ENCODE measurements around the gene ATP9B. TPM values are rescaled to one million over a fixed set of nuclear protein-coding genes. Genes with fewer than 3 reads are reported as not detected.

Gene ATP9B
- total RNA-seq, 1 experiment from 2014 or later = 8.6 TPM

DNA sequence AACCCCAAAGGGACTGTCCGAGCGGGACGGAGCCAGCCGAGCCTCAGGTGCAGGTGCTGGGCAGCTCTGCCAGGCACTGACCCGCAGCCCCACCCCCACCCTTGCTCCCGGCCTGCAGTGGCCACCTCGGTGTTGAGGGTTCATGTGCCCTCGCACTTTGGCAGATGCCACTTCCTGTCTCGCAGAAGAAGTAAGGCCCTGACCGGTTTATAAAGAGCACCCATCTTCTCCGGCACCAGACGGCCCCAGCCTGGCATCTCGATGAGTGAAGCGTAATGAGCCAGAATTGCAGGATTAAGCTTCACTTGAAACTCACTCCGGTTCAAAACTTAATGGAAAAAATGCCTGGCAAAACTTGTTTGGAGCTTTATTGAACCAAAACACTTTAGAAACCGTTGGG lies 315.6 kb downstream of the ATP9B start:
- POLR2A ChIA-PET (ENCODE audit: unreplicated experiment) = no interaction called here
- TF ChIP-seq CTCF (conservative IDR thresholded peaks at IDR 0.05) (no peak), EZH2 (IDR thresholded peaks at IDR 0.05; ENCODE audit: low read depth) (no peak)
- no peak for DNase-seq

DNA sequence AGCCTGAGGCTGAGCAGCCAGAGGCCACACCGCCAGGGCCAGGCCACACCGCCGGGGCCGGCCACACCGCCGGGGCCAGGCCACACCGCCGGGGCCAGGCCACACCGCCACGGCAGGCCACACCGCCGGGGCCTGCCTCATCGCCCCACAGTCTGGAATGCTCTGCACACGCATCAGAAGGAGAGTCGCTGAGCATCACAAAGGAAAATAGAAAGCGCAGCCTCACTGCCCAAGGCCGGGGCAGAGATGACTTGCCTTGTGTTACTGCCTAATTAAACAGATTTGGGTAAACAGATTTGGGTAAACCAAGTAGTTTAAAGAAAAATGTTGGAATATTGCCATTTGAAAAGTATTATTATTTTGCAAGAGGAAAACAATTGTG lies 316.1 kb downstream of the ATP9B start:
- Histone ChIP-seq H3K36me3 (ENCODE audit: low read depth) (no peaks in the 10 kb centered on the region), H3K4me3 (no peak overlapping the region), H3K9me2 (ENCODE audit: insufficient read depth) (no peaks in the 10 kb centered on the region), H3F3A (ENCODE audit: insufficient read depth, low read depth) (no peaks in the 10 kb centered on the region), H3K27me3 (ENCODE audit: insufficient read depth, low read depth) (peaks cover 55% of the 10 kb centered on the region), H3K27ac (no peak overlapping the region), H3K9me3 (ENCODE audit: insufficient read depth, low read depth) (no peaks in the 10 kb centered on the region), H2AFZ (no peak overlapping the region), H4K20me1 (ENCODE audit: insufficient read depth) (no peaks in the 10 kb centered on the region; the same call in 1 of the 2 replicates), H3K4me1 (replicated peaks; ENCODE audit: insufficient read depth) (no peaks in the 10 kb centered on the region), H3K4me2 (no peak overlapping the region), H3K79me2 (ENCODE audit: low read depth) (no peaks in the 10 kb centered on the region)
- intact Hi-C loops (cut with micrococcal nuclease; ENCODE audit: unreplicated experiment) = no loop called here
- BruUV-seq (replicated peaks) = no TSS peak
- ChIA-PET POLR2A (ENCODE audit: unreplicated experiment) (no interaction called here), CTCF (no interaction called here)
- TF ChIP-seq CTCF (conservative IDR thresholded peaks at IDR 0.05) (no peak), EZH2 (IDR thresholded peaks at IDR 0.05; ENCODE audit: low read depth) (no peak)
- DNase-seq = no peak

More for the DNA sequence above, 315.6 kb downstream of the ATP9B start:
- Histone ChIP-seq H3K4me1 (replicated peaks; ENCODE audit: insufficient read depth) (no peaks in the 10 kb centered on the region), H3K27ac (no peak overlapping the region), H2AFZ (no peak overlapping the region), H3K36me3 (ENCODE audit: low read depth) (no peaks in the 10 kb centered on the region), H3K9me2 (ENCODE audit: insufficient read depth) (no peaks in the 10 kb centered on the region), H3K4me3 (no peak overlapping the region), H3K4me2 (no peak overlapping the region), H3K79me2 (ENCODE audit: low read depth) (no peaks in the 10 kb centered on the region), H3K27me3 (ENCODE audit: insufficient read depth, low read depth) (peaks cover 54% of the 10 kb centered on the region), H4K20me1 (ENCODE audit: insufficient read depth) (no peaks in the 10 kb centered on the region; the same call in 1 of the 2 replicates), H3K9me3 (ENCODE audit: insufficient read depth, low read depth) (no peaks in the 10 kb centered on the region), H3F3A (ENCODE audit: insufficient read depth, low read depth) (no peaks in the 10 kb centered on the region)
- intact Hi-C loops (cut with micrococcal nuclease; ENCODE audit: unreplicated experiment) = no loop called here
- no TSS peak for BruUV-seq (replicated peaks)
- CTCF ChIA-PET = no interaction called here

DNA sequence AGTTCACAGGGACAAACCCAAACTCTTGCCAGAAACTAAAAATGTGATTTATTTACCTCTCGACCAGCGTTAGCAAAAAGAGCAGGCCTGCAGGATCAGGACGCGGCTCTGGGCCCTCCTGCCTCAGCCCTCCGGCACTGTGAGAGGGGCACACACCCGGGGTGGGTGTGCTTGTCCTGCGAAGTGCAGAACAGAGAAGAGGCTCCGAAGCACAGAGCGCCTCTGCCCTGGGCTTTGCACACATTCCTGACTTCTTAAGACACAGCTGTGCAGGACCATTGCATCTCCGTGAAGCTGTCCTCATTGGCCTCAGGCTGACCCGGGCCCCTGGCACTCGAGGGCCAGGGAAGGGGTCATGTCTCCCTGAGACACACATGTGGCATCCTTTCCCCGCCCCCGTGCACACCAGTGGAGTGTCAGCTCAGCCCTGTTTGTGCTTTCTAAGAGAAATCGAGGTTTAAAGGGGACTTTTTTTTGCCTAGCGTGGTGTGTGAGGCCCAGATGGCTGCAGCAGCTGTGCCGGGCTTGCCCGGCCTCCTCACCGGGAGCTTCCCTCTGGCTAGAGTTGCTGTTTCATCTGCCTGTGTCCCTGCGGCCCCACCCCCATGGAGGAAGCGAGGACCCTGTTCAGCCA lies 316.6 kb downstream of the ATP9B start:
- Histone ChIP-seq H3K4me1 (replicated peaks; ENCODE audit: insufficient read depth) (no peaks in the 10 kb centered on the region), H3K9me3 (ENCODE audit: insufficient read depth, low read depth) (no peaks in the 10 kb centered on the region), H3K27me3 (ENCODE audit: insufficient read depth, low read depth) (peaks cover 56% of the 10 kb centered on the region), H3K36me3 (ENCODE audit: low read depth) (no peaks in the 10 kb centered on the region), H3K79me2 (ENCODE audit: low read depth) (no peaks in the 10 kb centered on the region), H3F3A (ENCODE audit: insufficient read depth, low read depth) (no peaks in the 10 kb centered on the region), H4K20me1 (ENCODE audit: insufficient read depth) (no peaks in the 10 kb centered on the region), H3K27ac (no peak overlapping the region), H3K9me2 (ENCODE audit: insufficient read depth) (no peaks in the 10 kb centered on the region), H2AFZ (no peak overlapping the region), H3K4me2 (no peak overlapping the region), H3K4me3 (no peak overlapping the region)
- no peak for DNase-seq
- BruUV-seq (replicated peaks) = no TSS peak
- TF ChIP-seq CTCF (conservative IDR thresholded peaks at IDR 0.05) (no peak), EZH2 (IDR thresholded peaks at IDR 0.05; ENCODE audit: low read depth) (no peak)
- ChIA-PET POLR2A (ENCODE audit: unreplicated experiment) (no interaction called here), CTCF (no interaction called here)
- intact Hi-C loops (cut with micrococcal nuclease; ENCODE audit: unreplicated experiment) = no loop called here

Data from PC-9 (cell line).